Gastrocnemius medialis (tissue), 4 donors: ENCODE measurements around the gene GPER1. TPM values are rescaled to one million over a fixed set of nuclear protein-coding genes. Genes with fewer than 3 reads are reported as not detected.

Source experiments
- ATAC-seq, 2 donors: fragments of 150-250 bp; one replicate each; pipeline ENCODE4 v1.9.1; 2016
- DNase-seq, 2 donors: peaks; one replicate each; pipeline ENCODE4 v3.0.0-alpha.2; 2019
- H3K27ac ChIP-seq, 4 donors: fragments of 200-600 bp; sonication (generic); 1 replicate in 1 of 4; 2 replicates in 3 of 4; pipeline ENCODE4 v1.5.1; 2016 to 2018; ENCODE audit warnings: mild to moderate bottlenecking in 2 of 4, moderate library complexity in 1 of 4
- H3K27me3 ChIP-seq, 3 donors: fragments of 200-600 bp; sonication (generic) in 2 of 3; 1 replicate in 1 of 3; 2 replicates in 2 of 3; pipeline versions ENCODE4 v1.5.1 to v1.6.0; 2016 to 2019; ENCODE audit warnings: mild to moderate bottlenecking in 1 of 3, moderate library complexity in 1 of 3
- H3K36me3 ChIP-seq, 2 donors: fragments of 200-600 bp; sonication (generic) in 1 of 2; one replicate each; pipeline ENCODE4 v1.5.1; 2017 to 2018
- H3K4me1 ChIP-seq, 2 donors: fragments of 200-600 bp; sonication (generic) in 1 of 2; one replicate each; pipeline ENCODE4 v1.5.1; 2016 to 2017; ENCODE audit warnings: mild to moderate bottlenecking in 2 of 2
- H3K4me3 ChIP-seq, 4 donors: fragments of 200-600 bp; sonication (generic) in 3 of 4; 1 replicate in 1 of 4; 2 replicates in 3 of 4; pipeline ENCODE4 v1.5.1; 2016 to 2019; ENCODE audit warnings: mild to moderate bottlenecking in 2 of 4
- H3K9me3 ChIP-seq, 3 donors: fragments of 200-600 bp; sonication (generic) in 2 of 3; 1 replicate in 1 of 3; 2 replicates in 2 of 3; pipeline ENCODE4 v1.5.1; 2016 to 2019
- CTCF ChIP-seq, 5 experiments: fragments of 450-650 bp in 3 of 5; fragments of 200-600 bp in 2 of 5; sonication (generic) in 2 of 5; IDR thresholded peaks in 4 of 5; conservative IDR thresholded peaks in 1 of 5; 1 replicate in 4 of 5; 2 replicates in 1 of 5; pipeline ENCODE4 v1.5.1; 2016 to 2019; ENCODE audit warnings: antibody characterized with exemption in 5 of 5, mild to moderate bottlenecking in 3 of 5, moderate library complexity in 3 of 5
- POLR2A ChIP-seq, 2 donors: fragments of 450-650 bp; IDR thresholded peaks; one replicate each; pipeline ENCODE4 v1.6.1; 2017; ENCODE audit warnings: antibody characterized with exemption in 2 of 2, mild to moderate bottlenecking in 2 of 2, moderate library complexity in 2 of 2
- in situ Hi-C, 4 donors: fragments of 200-750 bp; cut with MboI; loops; one replicate each; pipeline versions ENCODE4 v1.15.0 to v1.8.0; 2017; ENCODE audit warnings: low sequenced_read_pairs in 4 of 4
- intact Hi-C: fragments of 100-400 bp; cut with DNase I; formaldehyde crosslinking; loops from one replicate; pipeline ENCODE4 v1.15.1; 2023; ENCODE audit warnings: low total_unique reads
- total RNA-seq, 4 donors: library from RNA; depleted of rRNA; stranded (reverse); fragments of >200 nt; gene quantifications; one replicate each; pipeline versions ENCODE4 v1.1.0 to v1.2.3, GENCODE V29; 2016

GPER1 gene
- total RNA-seq, 4 donors from 2014 or later: 0.92 to 3.2 (median 2.1) TPM

- in situ Hi-C loops (loop anchor here in 1 of 4 donors (10.0 kb wide), 1 partner anchor 55 kb away; no protein-coding TSS in a partner anchor), intact Hi-C loops (loop anchor here (10.0 kb wide), 1 partner anchor 485 kb away; the partner anchor contains the start of gene MAFK)
- no peaks in the 10 kb centered on the region for H3K36me3 ChIP-seq
- H3K27me3 ChIP-seq: no peaks in the 10 kb centered on the region
- ATAC-seq (no peak), DNase-seq (no peak)
- no peak overlapping the region for H3K4me3 ChIP-seq
- no peaks in the 10 kb centered on the region for H3K9me3 ChIP-seq
- TF ChIP-seq POLR2A (IDR thresholded peaks at IDR 0.05): no peak
- TF ChIP-seq CTCF (IDR thresholded peaks at IDR 0.05 in 4 of 5, conservative IDR thresholded peaks at IDR 0.05 in 1 of 5): no peak
- peak overlapping the region in 3 of 4 donors; percentile 20 to 70 (median 29) for H3K27ac ChIP-seq
- peaks cover 59 to 65% of the 10 kb centered on the region in 2 donors for H3K4me1 ChIP-seq
These were observed 38.1 kb upstream of the GPER1 start for GRCh38 chr7:1049801-1050200.

GRCh38 chr7:1050254-1050906, 37.5 kb upstream of the GPER1 start:
- no peak overlapping the region for H3K4me3 ChIP-seq
- peak overlapping the region; percentile 25 to 73 (median 68) for H3K27ac ChIP-seq
- ATAC-seq: no peak
- intact Hi-C loops (no loop called here), in situ Hi-C loops (no loop called here)
- no peak for DNase-seq
- peaks cover 56 to 59% of the 10 kb centered on the region in 2 donors for H3K4me1 ChIP-seq
- H3K9me3 ChIP-seq: no peaks in the 10 kb centered on the region
- H3K36me3 ChIP-seq: no peaks in the 10 kb centered on the region
- no peak for TF ChIP-seq POLR2A (IDR thresholded peaks at IDR 0.05)
- no peak for TF ChIP-seq CTCF (IDR thresholded peaks at IDR 0.05 in 4 of 5, conservative IDR thresholded peaks at IDR 0.05 in 1 of 5)
- H3K27me3 ChIP-seq: no peaks in the 10 kb centered on the region

DNA sequence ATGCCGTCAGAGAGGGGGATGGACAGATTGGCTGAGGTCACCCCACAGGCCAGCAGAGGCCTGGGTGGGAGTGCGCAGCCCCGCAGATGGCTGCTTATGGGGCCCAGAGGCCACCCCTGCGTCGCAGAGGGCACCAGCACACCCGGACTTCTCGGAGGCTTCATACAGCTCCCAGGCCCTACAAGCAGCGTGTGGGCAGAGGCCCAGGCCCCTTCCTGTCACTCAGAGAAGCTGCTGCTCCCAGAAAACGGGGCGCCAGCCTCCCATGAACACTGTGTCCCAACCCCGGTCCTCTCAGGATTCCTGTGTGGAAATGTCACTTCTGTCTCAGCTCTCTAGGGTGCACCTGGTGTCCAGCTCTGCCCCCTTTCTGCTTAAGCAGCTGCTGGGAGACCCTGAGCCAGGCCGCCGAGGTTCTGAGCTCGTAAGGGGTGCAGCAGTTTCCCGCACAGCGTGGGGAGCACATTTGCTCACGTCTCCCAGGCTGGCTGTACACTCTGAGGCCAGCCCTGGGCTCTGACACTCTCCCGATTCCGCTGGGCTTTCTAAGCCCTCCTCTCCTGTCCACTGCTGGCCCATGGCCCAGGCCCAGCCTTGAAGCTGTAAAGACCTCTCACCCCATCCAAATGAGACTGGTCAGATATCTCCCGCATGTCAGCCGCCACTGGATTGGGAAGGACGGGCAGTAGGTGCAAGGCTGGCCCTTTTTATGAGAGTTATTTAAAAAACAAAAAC, 36.8 kb upstream of the GPER1 start:
- TF ChIP-seq CTCF (IDR thresholded peaks at IDR 0.05 in 4 of 5, conservative IDR thresholded peaks at IDR 0.05 in 1 of 5) (no peak), POLR2A (IDR thresholded peaks at IDR 0.05) (no peak)
- no peak for DNase-seq
- in situ Hi-C loops (no loop called here), intact Hi-C loops (no loop called here)
- Histone ChIP-seq H3K9me3 (no peaks in the 10 kb centered on the region), H3K4me3 (no peak overlapping the region), H3K36me3 (no peaks in the 10 kb centered on the region), H3K27ac (peak overlapping the region; percentile 25 to 73 (median 68)), H3K4me1 (peaks cover 52 to 54% of the 10 kb centered on the region in 2 donors), H3K27me3 (no peaks in the 10 kb centered on the region)
- ATAC-seq: no peak

GRCh38 chr7:1052031-1052818, 35.7 kb upstream of the GPER1 start:
- no peak overlapping the region for H3K4me3 ChIP-seq
- TF ChIP-seq CTCF (IDR thresholded peaks at IDR 0.05 in 4 of 5, conservative IDR thresholded peaks at IDR 0.05 in 1 of 5) (no peak), POLR2A (IDR thresholded peaks at IDR 0.05) (no peak)
- no peaks in the 10 kb centered on the region for H3K9me3 ChIP-seq
- peaks cover 49 to 58% of the 10 kb centered on the region in 2 donors for H3K4me1 ChIP-seq
- H3K27me3 ChIP-seq: no peaks in the 10 kb centered on the region
- H3K36me3 ChIP-seq: no peaks in the 10 kb centered on the region
- in situ Hi-C loops (no loop called here), intact Hi-C loops (no loop called here)
- ATAC-seq: no peak
- DNase-seq: no peak
- peak overlapping the region in 3 of 4 donors; percentile 65 to 73 (median 70) for H3K27ac ChIP-seq
